ENCODE measurements around the gene SPC24.

- TF ChIP-seq, protein P1, sequence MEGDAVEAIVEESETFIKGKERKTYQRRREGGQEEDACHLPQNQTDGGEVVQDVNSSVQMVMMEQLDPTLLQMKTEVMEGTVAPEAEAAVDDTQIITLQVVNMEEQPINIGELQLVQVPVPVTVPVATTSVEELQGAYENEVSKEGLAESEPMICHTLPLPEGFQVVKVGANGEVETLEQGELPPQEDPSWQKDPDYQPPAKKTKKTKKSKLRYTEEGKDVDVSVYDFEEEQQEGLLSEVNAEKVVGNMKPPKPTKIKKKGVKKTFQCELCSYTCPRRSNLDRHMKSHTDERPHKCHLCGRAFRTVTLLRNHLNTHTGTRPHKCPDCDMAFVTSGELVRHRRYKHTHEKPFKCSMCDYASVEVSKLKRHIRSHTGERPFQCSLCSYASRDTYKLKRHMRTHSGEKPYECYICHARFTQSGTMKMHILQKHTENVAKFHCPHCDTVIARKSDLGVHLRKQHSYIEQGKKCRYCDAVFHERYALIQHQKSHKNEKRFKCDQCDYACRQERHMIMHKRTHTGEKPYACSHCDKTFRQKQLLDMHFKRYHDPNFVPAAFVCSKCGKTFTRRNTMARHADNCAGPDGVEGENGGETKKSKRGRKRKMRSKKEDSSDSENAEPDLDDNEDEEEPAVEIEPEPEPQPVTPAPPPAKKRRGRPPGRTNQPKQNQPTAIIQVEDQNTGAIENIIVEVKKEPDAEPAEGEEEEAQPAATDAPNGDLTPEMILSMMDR (IDR thresholded peaks at IDR 0.05): no peak
- no peak for TF ChIP-seq EZH2 (IDR thresholded peaks at IDR 0.05; ENCODE audit: borderline replicate concordance, insufficient read depth, low read depth, low read length, poor library complexity, severe bottlenecking)
These were observed 40.5 kb downstream of the SPC24 start for GRCh38 chr19:11115042-11115441.

All from B cell (primary cell).